SK-N-SH (cell line): Measurements from ENCODE around the gene C20orf144.

ENCODE experiments used
- EP300 ChIP-seq, 2 experiments: IDR thresholded peaks; 2 replicates each; pipeline versions ENCODE4 v1.4.0 to v1.6.1; 2012; ENCODE audit warnings: borderline replicate concordance in 1 of 2, low read depth in 1 of 2, low read length in 1 of 2
- EZH2phosphoT487 ChIP-seq: fragments of 200-600 bp; sonication (generic); IDR thresholded peaks from 2 replicates; pipeline ENCODE4 v1.6.1; 2017; ENCODE audit warnings: low read depth, mixed run types, mild to moderate bottlenecking, antibody characterized with exemption, moderate library complexity, borderline replicate concordance
- GABPA ChIP-seq: IDR thresholded peaks from 2 replicates; pipeline ENCODE4 v1.4.0; 2012; ENCODE audit warnings: low read depth, mild to moderate bottlenecking
- NFIC ChIP-seq: IDR thresholded peaks from 2 replicates; pipeline ENCODE4 v1.4.0; 2012; ENCODE audit warnings: borderline replicate concordance
- POLR2AphosphoS5 ChIP-seq: IDR thresholded peaks from 2 replicates; pipeline ENCODE4 v1.6.1; 2012; ENCODE audit warnings: low read depth, low read length
- SIN3A ChIP-seq: IDR thresholded peaks from 2 replicates; pipeline ENCODE4 v1.6.1; 2012; ENCODE audit warnings: low read depth, mild to moderate bottlenecking, low read length, moderate library complexity, borderline replicate concordance
- TF ChIP-seq, protein P1 (sequence below): fragments of 200-600 bp; sonication (generic); IDR thresholded peaks from 2 replicates; pipeline ENCODE4 v1.6.1; 2017; ENCODE audit warnings: antibody characterized with exemption, mild to moderate bottlenecking, moderate library complexity

DNA sequence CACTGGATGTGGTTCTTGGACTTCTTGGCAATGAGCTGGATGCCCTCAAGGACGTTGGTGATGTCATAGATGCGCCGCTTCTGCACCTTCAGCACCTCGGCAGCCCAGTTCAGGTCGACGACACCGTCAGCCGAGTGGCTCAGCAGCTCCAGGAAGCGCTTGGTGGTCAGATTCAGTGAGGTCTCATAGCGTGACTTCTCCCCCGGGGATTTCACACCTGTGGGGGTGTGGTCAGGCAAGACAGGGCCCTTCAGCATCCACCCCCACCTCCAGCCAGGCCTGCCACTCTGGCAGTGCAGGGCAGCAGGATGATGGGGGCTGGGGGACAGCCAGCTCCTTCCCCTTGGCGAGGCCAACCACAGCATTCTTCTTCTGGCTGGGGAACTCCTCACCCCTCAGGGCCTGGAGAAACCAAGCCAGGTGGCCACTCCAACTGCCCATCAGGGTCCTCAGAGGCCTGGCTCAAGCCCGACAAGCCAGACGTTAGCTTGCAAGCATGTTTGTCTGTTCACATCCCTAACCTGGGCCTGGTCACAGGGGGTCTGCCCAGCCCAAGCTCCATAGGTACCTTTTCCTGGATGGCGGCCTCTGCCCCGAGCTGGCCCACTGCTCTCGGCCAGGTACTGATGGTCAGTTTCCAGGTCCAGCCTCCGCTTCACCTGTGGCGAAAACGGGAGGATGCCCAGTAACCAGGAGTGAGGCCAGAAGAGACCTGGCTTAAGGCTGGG lies 17.8 kb downstream of the C20orf144 start:
- TF ChIP-seq, protein P1, sequence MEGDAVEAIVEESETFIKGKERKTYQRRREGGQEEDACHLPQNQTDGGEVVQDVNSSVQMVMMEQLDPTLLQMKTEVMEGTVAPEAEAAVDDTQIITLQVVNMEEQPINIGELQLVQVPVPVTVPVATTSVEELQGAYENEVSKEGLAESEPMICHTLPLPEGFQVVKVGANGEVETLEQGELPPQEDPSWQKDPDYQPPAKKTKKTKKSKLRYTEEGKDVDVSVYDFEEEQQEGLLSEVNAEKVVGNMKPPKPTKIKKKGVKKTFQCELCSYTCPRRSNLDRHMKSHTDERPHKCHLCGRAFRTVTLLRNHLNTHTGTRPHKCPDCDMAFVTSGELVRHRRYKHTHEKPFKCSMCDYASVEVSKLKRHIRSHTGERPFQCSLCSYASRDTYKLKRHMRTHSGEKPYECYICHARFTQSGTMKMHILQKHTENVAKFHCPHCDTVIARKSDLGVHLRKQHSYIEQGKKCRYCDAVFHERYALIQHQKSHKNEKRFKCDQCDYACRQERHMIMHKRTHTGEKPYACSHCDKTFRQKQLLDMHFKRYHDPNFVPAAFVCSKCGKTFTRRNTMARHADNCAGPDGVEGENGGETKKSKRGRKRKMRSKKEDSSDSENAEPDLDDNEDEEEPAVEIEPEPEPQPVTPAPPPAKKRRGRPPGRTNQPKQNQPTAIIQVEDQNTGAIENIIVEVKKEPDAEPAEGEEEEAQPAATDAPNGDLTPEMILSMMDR: no peak
- TF ChIP-seq SIN3A (no peak), POLR2AphosphoS5 (no peak), EZH2phosphoT487 (no peak), NFIC (no peak), EP300 (IDR thresholded peaks at IDR 0.05; ENCODE audit: borderline replicate concordance in 1 of 2, low read depth in 1 of 2, low read length in 1 of 2) (no peak), GABPA (no peak)
